HEK293T (cell line): ENCODE data around the gene MYZAP.

Experiments
- CTCF ChIA-PET: fragments of 350-600 bp; formaldehyde crosslinking; extraction: SDS; loops from one replicate; lab custom pipeline; 2021; ENCODE audit warnings: antibody characterized with exemption, inconsistent platforms; lab: Yijun Ruan, JAX
- POLR2A ChIA-PET: fragments of 350-600 bp; formaldehyde crosslinking; extraction: SDS; loops from one replicate; lab custom pipeline; 2020; ENCODE audit warnings: antibody characterized with exemption, inconsistent platforms; lab: Yijun Ruan, JAX
- DNase-seq: peaks from one replicate; pipeline ENCODE4 v3.0.0; 2012; ENCODE audit warnings: mixed read lengths; ENCODE audit errors: extremely low spot score
- ARNT ChIP-seq: fragments of 450-650 bp; IDR thresholded peaks from 2 replicates; pipeline ENCODE4 v1.6.1; 2017; ENCODE audit warnings: mild to moderate bottlenecking
- BHLHE40 ChIP-seq: fragments of 450-650 bp; IDR thresholded peaks from 2 replicates; pipeline ENCODE4 v1.6.1; 2016; ENCODE audit warnings: mild to moderate bottlenecking, moderate library complexity, borderline replicate concordance
- CTBP1 ChIP-seq: fragments of 450-650 bp; IDR thresholded peaks from 2 replicates; pipeline ENCODE4 v1.6.1; 2016; ENCODE audit warnings: borderline replicate concordance
- ELF4 ChIP-seq: fragments of 450-650 bp; IDR thresholded peaks from 2 replicates; pipeline ENCODE4 v1.6.1; 2017; ENCODE audit warnings: antibody characterized with exemption
- FOXA1 ChIP-seq: fragments of 450-650 bp; IDR thresholded peaks from 2 replicates; pipeline ENCODE4 v1.6.1; 2016; ENCODE audit warnings: mild to moderate bottlenecking
- FOXK2 ChIP-seq: fragments of 450-650 bp; IDR thresholded peaks from 2 replicates; pipeline ENCODE4 v1.6.1; 2016; ENCODE audit warnings: mild to moderate bottlenecking
- FOXM1 ChIP-seq: fragments of 450-650 bp; IDR thresholded peaks from 2 replicates; pipeline ENCODE4 v1.6.1; 2017; ENCODE audit warnings: mild to moderate bottlenecking, borderline replicate concordance
- HDGF ChIP-seq: fragments of 450-650 bp; IDR thresholded peaks from 2 replicates; pipeline ENCODE4 v1.6.1; 2017; ENCODE audit warnings: antibody characterized with exemption, borderline replicate concordance
- L3MBTL2 ChIP-seq: fragments of 450-650 bp; conservative IDR thresholded peaks from 2 replicates; pipeline ENCODE4 v1.6.1; 2016; ENCODE audit warnings: mild to moderate bottlenecking
- LEF1 ChIP-seq: fragments of 450-650 bp; IDR thresholded peaks from 2 replicates; pipeline ENCODE4 v1.6.1; 2017; ENCODE audit warnings: mild to moderate bottlenecking, borderline replicate concordance
- NFRKB ChIP-seq: fragments of 450-650 bp; IDR thresholded peaks from 2 replicates; pipeline ENCODE4 v1.6.1; 2016; ENCODE audit warnings: mild to moderate bottlenecking, moderate library complexity
- SP1 ChIP-seq: fragments of 450-650 bp; IDR thresholded peaks from 2 replicates; pipeline ENCODE4 v1.6.1; 2017
- SUZ12 ChIP-seq: fragments of 450-650 bp; IDR thresholded peaks from 2 replicates; pipeline ENCODE4 v1.6.1; 2016; ENCODE audit warnings: mild to moderate bottlenecking
- TARDBP ChIP-seq: fragments of 450-650 bp; IDR thresholded peaks from 2 replicates; pipeline ENCODE4 v1.6.1; 2016
- ZNF384 ChIP-seq: fragments of 450-650 bp; IDR thresholded peaks from 2 replicates; pipeline ENCODE4 v1.6.1; 2016
- TF ChIP-seq, protein P1 (sequence below): fragments of 450-650 bp; IDR thresholded peaks from 2 replicates; pipeline ENCODE4 v1.6.1; 2016

The MYZAP gene

DNA sequence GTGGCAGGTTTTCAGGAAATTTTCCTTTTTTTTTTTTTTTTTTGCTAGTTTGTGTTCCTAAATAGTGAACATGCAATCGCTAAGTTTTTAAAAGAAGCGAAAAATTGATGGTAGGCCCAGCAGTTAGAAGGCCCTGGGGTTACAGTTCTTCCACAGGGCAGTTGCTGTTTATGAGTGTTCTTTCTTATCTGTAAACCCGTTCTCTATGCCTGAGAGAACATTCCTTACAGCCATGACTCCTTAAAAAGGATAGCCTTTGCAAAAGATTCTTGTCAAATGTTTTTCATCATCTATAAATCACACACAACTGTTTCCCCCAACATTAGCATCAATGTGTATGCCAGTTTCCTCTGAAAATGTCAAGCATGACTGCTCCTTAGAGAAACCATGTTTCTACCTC, 23.8 kb upstream of the MYZAP start:
- TF ChIP-seq L3MBTL2: no peak
- TF ChIP-seq SUZ12: no peak
- TF ChIP-seq FOXK2: no peak
- TF ChIP-seq HDGF: no peak
- TF ChIP-seq NFRKB: no peak
- no peak for TF ChIP-seq LEF1
- no peak for TF ChIP-seq TARDBP
- no peak for TF ChIP-seq ZNF384
- TF ChIP-seq SP1: no peak
- TF ChIP-seq FOXA1: no peak
- TF ChIP-seq ELF4: no peak
- TF ChIP-seq BHLHE40: no peak
- TF ChIP-seq FOXM1: no peak
- no peak for TF ChIP-seq ARNT
- TF ChIP-seq, protein P1, sequence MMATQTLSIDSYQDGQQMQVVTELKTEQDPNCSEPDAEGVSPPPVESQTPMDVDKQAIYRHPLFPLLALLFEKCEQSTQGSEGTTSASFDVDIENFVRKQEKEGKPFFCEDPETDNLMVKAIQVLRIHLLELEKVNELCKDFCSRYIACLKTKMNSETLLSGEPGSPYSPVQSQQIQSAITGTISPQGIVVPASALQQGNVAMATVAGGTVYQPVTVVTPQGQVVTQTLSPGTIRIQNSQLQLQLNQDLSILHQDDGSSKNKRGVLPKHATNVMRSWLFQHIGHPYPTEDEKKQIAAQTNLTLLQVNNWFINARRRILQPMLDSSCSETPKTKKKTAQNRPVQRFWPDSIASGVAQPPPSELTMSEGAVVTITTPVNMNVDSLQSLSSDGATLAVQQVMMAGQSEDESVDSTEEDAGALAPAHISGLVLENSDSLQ: no peak
- no peak for TF ChIP-seq CTBP1
- DNase-seq: no peak
- ChIA-PET POLR2A (no interaction called here), CTCF (interaction anchor here (1.1 kb wide), 1 partner anchor 8 kb away, joined by 3 read pairs; no protein-coding TSS in a partner anchor)

DNA sequence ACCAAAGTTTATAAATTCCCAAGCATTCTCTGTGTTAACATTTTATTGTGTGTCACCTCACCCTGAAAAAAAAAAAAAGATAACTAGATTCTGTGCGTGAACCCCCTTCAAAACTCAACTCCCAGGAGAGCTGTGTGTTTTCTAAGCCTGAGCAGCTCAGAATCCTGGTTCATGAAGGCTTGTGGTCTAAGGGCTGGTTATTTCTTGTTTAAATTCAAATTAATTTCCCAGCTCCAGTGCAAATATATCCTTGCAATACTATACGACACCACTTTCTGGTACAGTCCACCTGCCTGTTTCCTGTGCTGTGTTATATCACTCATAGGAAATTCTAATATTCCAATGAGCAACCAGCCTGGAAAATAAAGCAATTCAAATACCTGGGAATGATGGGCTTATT, 23.4 kb upstream of the MYZAP start:
- no peak for DNase-seq
- ChIA-PET CTCF (interaction anchor here (1.1 kb wide), 1 partner anchor 8 kb away, joined by 3 read pairs; no protein-coding TSS in a partner anchor), POLR2A (no interaction called here)
- TF ChIP-seq ARNT (no peak), TARDBP (no peak), FOXK2 (no peak), LEF1 (no peak), FOXM1 (no peak), BHLHE40 (no peak), ELF4 (no peak), FOXA1 (no peak), ZNF384 (no peak), CTBP1 (no peak), NFRKB (no peak), SP1 (no peak), L3MBTL2 (no peak), SUZ12 (no peak), HDGF (no peak)
- TF ChIP-seq, protein P1: no peak

DNA sequence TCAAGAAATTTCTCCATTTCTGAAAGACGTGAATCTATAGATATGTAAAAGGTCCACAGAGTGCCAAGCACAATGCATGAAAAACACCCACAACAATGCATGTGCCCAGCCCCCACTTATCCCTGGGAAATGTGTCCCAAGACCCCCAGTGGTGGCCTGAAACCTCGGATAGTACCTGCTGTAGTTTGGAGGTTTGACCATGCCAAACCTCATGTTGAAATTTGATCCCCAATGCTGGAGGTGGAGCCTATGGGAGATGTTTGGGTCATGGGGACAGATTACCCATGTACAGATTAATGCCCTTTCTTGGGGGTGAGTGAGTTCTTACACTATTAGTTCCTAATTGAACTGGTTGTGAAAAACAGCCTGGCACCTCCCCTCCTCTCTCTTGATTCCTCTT, 21.4 kb upstream of the MYZAP start:
- DNase-seq: no peak
- TF ChIP-seq ELF4: no peak
- no peak for TF ChIP-seq NFRKB
- TF ChIP-seq FOXK2: no peak
- no peak for TF ChIP-seq TARDBP
- ChIA-PET POLR2A (no interaction called here), CTCF (no interaction called here)

DNA sequence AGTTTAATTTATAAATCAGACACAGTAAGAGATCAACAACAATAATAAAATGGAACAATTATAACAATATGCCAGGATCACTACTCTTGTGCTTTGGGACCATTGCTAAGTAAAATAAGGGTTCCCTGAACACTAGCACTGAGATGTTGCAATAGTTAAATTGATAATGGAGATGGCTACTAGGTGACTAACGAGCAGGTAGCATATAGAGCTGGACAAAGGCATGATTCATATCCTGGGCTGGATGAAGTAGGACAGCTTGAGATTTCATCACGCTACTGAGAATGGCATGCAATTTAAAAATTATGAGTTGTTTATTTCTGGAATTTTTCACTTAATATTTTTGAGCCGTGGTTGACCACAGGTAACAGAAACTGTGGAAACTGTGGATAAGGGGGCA, 20.7 kb upstream of the MYZAP start:
- no peak for TF ChIP-seq CTBP1
- no peak for TF ChIP-seq NFRKB
- no peak for TF ChIP-seq SUZ12
- no peak for TF ChIP-seq FOXM1
- TF ChIP-seq ELF4: no peak
- TF ChIP-seq, protein P1: no peak
- no peak for TF ChIP-seq LEF1
- no peak for TF ChIP-seq ARNT
- no peak for TF ChIP-seq TARDBP
- no peak for TF ChIP-seq ZNF384
- no peak for TF ChIP-seq BHLHE40
- no peak for TF ChIP-seq HDGF
- TF ChIP-seq SP1: no peak
- no peak for TF ChIP-seq FOXK2
- no peak for DNase-seq
- ChIA-PET POLR2A (no interaction called here), CTCF (no interaction called here)

DNA sequence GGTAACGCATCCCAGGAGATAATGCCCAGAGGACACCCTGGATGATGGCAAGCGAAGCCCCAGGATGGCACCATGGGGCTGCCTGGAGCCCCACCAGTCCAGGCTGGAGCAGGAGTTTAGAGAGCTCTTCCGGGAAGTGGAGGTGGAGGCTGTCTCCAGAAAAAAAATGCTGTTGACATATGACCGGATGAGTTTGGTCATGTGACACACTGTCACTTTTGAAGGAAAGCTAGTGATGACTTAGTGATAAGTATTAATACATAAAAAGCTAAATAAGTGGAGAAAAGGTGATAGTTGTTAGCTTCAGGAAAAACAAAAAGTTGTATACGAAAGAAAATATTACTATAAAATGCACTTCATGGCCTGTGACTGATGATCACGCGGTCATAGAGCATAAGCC, 20.0 kb upstream of the MYZAP start:
- DNase-seq: no peak
- ChIA-PET CTCF (interaction anchor here (0.5 kb wide), 1 partner anchor 10 kb away, joined by 5 read pairs; no protein-coding TSS in a partner anchor), POLR2A (no interaction called here)
- TF ChIP-seq TARDBP (no peak), L3MBTL2 (no peak), NFRKB (no peak), SUZ12 (no peak), LEF1 (no peak), CTBP1 (no peak), FOXK2 (no peak), BHLHE40 (no peak), ELF4 (no peak), ARNT (no peak), ZNF384 (no peak), FOXM1 (no peak)
- TF ChIP-seq, protein P1: no peak

DNA sequence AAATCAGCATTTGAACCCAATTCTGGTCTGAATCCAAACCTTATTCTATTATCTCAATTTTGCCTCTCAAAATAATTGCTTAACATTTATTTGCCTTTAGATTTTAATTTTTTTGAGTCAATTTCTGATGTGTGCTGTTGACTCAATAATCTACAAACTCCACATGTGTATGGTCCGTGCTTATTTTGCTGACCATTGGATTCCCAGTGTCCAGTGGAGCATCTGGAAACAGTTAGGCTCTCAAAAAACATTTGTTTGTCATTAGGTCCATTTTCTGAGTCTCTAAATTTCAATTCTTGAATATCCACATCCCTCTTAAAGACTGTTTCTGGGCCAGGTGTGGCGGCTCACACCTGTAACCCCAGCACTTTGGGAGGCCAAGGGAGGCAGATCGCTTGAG, 19.2 kb upstream of the MYZAP start:
- ChIA-PET POLR2A (no interaction called here), CTCF (no interaction called here)
- DNase-seq: no peak
- TF ChIP-seq SUZ12 (no peak), FOXM1 (no peak)
